Colonic mucosa (tissue), 4 donors: ENCODE data around the gene USP31. TPM values are rescaled to one million over a fixed set of nuclear protein-coding genes. Genes with fewer than 3 reads are reported as not detected.

Experiments used
- DNase-seq: peaks from one replicate; pipeline ENCODE4 v3.0.0-alpha.2; 2020
- H3K27ac ChIP-seq: fragments of 200-600 bp; one replicate; pipeline ENCODE4 v1.8.0; 2021
- H3K27me3 ChIP-seq: fragments of 200-600 bp; one replicate; pipeline ENCODE4 v1.8.0; 2021
- H3K36me3 ChIP-seq: fragments of 200-600 bp; one replicate; pipeline ENCODE4 v1.8.0; 2021
- H3K4me1 ChIP-seq: fragments of 200-600 bp; one replicate; pipeline ENCODE4 v1.8.0; 2021; ENCODE audit warnings: mild to moderate bottlenecking
- H3K4me3 ChIP-seq: fragments of 200-600 bp; one replicate; pipeline ENCODE4 v1.8.0; 2021
- H3K9ac ChIP-seq, 2 donors: one replicate each; pipeline ENCODE4 v1.7.0; 2013; ENCODE audit warnings: control low read depth in 2 of 2, low read depth in 2 of 2, low read length in 2 of 2
- H3K9me3 ChIP-seq: fragments of 200-600 bp; one replicate; pipeline ENCODE4 v1.8.0; 2021
- intact Hi-C: fragments of 100-400 bp; cut with DNase I; formaldehyde crosslinking; loops from one replicate; pipeline ENCODE4 v1.14.1; 2022
- total RNA-seq, 2 donors: library from RNA; stranded (reverse); fragmentation: NEBNext Ultra II Directional in 1 of 2; extraction: Animal tissue kit (Norgen Biotek cat#: 25700) in 1 of 2; gene quantifications; one replicate each; pipeline ENCODE4 v1.2.1, GENCODE V29; 2021
- TF ChIP-seq, protein P1 (sequence below): fragments of 200-600 bp; IDR thresholded peaks from one replicate; pipeline ENCODE4 v1.8.0; 2022; ENCODE audit warnings: antibody characterized with exemption, mild to moderate bottlenecking
- donor health status: healthy.
- donor health status: DM: no; HTN: no; CAD: no.
- donor health status: DM: no; HTN: no; CAD: no.

The USP31 gene
- total RNA-seq, 2 donors from 2014 or later: 5.9 to 9.8 TPM

DNA sequence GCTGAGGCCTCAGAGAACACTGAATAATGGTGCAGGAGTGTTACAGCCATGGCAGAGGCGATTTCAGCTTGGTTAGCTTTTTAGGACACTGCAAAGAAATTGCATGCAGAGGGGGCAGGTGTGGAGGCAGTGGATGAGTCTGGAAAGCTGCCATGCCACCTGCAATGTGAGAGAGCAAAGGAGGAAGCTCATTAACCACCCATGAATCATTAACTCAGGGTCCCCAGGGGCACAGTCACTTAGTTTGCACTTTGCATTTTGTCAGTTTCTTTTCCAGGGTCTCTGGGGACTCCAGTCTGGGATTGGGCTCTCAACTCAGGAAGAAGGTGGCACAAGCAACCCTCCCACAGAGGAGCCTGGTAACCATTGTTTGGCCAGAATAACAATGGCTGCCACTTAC is 132.9 kb downstream of the USP31 start:
- H3K9ac ChIP-seq: no peak overlapping the region
- intact Hi-C loops: no loop called here
- no peaks in the 10 kb centered on the region for H3K4me1 ChIP-seq
- H3K27me3 ChIP-seq: no peaks in the 10 kb centered on the region
- peak; percentile 54 for DNase-seq
- H3K27ac ChIP-seq: no peak overlapping the region
- H3K36me3 ChIP-seq: no peaks in the 10 kb centered on the region
- no peak overlapping the region for H3K4me3 ChIP-seq
- no peaks in the 10 kb centered on the region for H3K9me3 ChIP-seq
- TF ChIP-seq, protein P1, sequence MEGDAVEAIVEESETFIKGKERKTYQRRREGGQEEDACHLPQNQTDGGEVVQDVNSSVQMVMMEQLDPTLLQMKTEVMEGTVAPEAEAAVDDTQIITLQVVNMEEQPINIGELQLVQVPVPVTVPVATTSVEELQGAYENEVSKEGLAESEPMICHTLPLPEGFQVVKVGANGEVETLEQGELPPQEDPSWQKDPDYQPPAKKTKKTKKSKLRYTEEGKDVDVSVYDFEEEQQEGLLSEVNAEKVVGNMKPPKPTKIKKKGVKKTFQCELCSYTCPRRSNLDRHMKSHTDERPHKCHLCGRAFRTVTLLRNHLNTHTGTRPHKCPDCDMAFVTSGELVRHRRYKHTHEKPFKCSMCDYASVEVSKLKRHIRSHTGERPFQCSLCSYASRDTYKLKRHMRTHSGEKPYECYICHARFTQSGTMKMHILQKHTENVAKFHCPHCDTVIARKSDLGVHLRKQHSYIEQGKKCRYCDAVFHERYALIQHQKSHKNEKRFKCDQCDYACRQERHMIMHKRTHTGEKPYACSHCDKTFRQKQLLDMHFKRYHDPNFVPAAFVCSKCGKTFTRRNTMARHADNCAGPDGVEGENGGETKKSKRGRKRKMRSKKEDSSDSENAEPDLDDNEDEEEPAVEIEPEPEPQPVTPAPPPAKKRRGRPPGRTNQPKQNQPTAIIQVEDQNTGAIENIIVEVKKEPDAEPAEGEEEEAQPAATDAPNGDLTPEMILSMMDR: no peak

DNA sequence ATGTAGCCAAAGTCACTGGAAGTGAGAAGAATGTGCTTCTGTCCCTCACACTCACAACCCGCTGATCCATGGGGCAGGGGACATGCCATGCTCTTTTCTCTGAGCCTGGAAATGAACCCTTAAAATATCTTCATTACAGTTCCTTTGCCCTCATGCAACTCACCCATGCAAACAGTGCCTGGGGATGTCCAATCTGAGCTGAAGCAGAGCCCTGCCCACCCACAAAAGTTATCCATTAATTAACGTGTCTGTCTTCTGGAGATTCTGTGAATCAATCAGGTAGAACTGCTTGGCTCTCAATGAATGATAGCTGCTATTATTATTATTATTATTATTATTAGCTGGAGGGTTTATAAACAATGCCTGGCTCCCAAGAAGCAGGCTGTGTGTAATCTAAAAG is 133.7 kb downstream of the USP31 start:
- intact Hi-C loops: no loop called here
- DNase-seq: no peak
- Histone ChIP-seq H3K9me3 (no peaks in the 10 kb centered on the region), H3K27me3 (no peaks in the 10 kb centered on the region), H3K4me1 (no peaks in the 10 kb centered on the region), H3K9ac (no peak overlapping the region), H3K36me3 (no peaks in the 10 kb centered on the region), H3K4me3 (no peak overlapping the region), H3K27ac (no peak overlapping the region)
- TF ChIP-seq, protein P1: no peak

DNA sequence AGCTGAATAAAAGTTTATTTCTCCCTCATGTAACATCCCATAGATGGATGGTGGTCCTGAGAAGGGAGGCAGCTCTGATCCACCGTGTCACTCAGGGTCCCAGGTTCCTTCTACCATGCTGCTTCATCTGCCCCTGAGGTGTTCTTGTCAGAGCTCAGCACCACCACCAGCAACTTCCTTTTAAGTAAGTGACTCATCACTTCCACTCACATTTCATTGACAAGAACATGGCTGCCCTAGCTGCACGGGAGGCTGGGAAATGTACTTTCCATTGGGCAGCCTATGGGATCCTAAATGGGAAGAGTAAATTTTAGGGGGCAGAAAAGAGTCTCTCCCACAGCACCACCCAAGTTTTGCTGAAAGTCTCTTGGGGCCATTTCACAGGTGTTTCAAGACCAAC is 134.7 kb downstream of the USP31 start:
- Histone ChIP-seq H3K9me3 (no peaks in the 10 kb centered on the region), H3K4me3 (no peak overlapping the region), H3K27me3 (no peaks in the 10 kb centered on the region), H3K36me3 (no peaks in the 10 kb centered on the region), H3K27ac (no peak overlapping the region), H3K9ac (no peak overlapping the region), H3K4me1 (no peaks in the 10 kb centered on the region)
- TF ChIP-seq, protein P1: no peak
- intact Hi-C loops: no loop called here
- DNase-seq: no peak

Other genes starting within 250 kb of the USP31 start
- gene SCNN1G, start 33.3 kb upstream of the USP31 start, total RNA-seq: 1 to 10 TPM; 2.0 to 3.4 TPM
- 10 to 100 TPM; 27.7 to 94.7 TPM for gene SCNN1B, start 152.8 kb upstream of the USP31 start, total RNA-seq